ENCODE results near the gene SMG6. TPM values are rescaled to one million over a fixed set of nuclear protein-coding genes. Genes with fewer than 3 reads are reported as not detected.

SMG6 gene
- total and polyA plus RNA-seq, 2 of the 8 experiments (the other 6 are each of a cell fraction or from before 2014, with no cell fraction given) = 18.5 to 25.2 TPM

DNA sequence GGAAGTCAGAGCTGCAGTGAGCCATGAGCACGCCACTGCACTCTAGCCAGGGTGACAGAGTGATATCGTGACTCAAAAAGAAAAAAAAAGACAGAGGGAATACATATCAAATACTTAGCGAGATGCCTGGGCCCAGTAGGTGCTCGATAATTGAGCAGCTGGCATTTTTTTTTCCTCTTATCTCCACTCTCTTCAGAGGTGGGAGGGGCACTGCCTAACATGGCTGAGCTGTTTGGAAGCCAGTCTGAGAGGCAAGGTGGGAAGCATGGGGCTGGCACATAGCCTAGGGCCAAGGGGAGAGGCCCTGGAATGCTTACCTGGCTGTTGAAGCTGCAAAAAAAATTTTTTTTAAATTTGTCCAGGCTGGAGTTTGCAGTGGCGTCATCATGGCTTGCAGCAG, 210.2 kb downstream of the SMG6 start:
- no peak overlapping the region for H4K5ac ChIP-seq (ENCODE audit: insufficient read length, low read depth, low read length)
- no peak overlapping the region for H3K27ac ChIP-seq (ENCODE audit: low read depth, low read length)
- H3K9ac ChIP-seq (replicated peaks in 1 of 4; ENCODE audit: extremely low read depth in 1 of 4, low read depth in 3 of 4, low read length in 3 of 4) = no peak overlapping the region
- no peak overlapping the region for H3K14ac ChIP-seq (ENCODE audit: insufficient read length)
- ChIA-PET POLR2A (ENCODE audit: partially characterized antibody) (interaction anchor here (0.6 kb wide), 1 partner anchor 124 kb away, joined by 3 read pairs; no protein-coding TSS in a partner anchor), CTCF (ENCODE audit: partially characterized antibody) (interaction anchor here (0.5 to 4.2 kb wide), 18 partner anchors 11 to 155 kb away, joined by 3 to 27 read pairs (median 5); no protein-coding TSS in a partner anchor)
- no peaks in the 10 kb centered on the region for H3K79me1 ChIP-seq (ENCODE audit: low read depth, low read length)
- no peak overlapping the region; the same call in 1 of the 2 replicates for H2AK5ac ChIP-seq (ENCODE audit: low read depth, low read length)
- H2BK12ac ChIP-seq (ENCODE audit: low read depth, low read length) = no peak overlapping the region
- H3K4me2 ChIP-seq (ENCODE audit: insufficient read depth in 1 of 2, low read depth in 2 of 2, low read length in 2 of 2) = no peak overlapping the region
- H3K23ac ChIP-seq (ENCODE audit: insufficient read length) = no peak overlapping the region
- 94% methylated on average over 5 of the region's 5 CpGs; no CpG with 5 or more reads in 1 of the 2 experiments for WGBS, 2 experiments (ENCODE audit: extremely low coverage in 1 of 2, insufficient coverage in 1 of 2, insufficient read length in 1 of 2, insufficient replicate concordance in 2 of 2, low coverage in 1 of 2, low lambda C conversion rate in 2 of 2, missing lambda C conversion rate in 1 of 2)
- H4K91ac ChIP-seq (replicated peaks; ENCODE audit: insufficient read length, low read length) = no peak overlapping the region
- FAIRE-seq = no peak
- H3K23me2 ChIP-seq (ENCODE audit: low read depth, low read length) = no peaks in the 10 kb centered on the region
- H4K8ac ChIP-seq (ENCODE audit: extremely low read depth, insufficient read depth, low read length) = peak overlapping the region; percentile 66; the same call in 1 of the 2 replicates
- no peak for DNase-seq (ENCODE audit: low read depth in 1 of 2, low spot score in 2 of 2)
- H2AFZ ChIP-seq (ENCODE audit: low read length) = no peak overlapping the region
- no peak overlapping the region for H3K4me3 ChIP-seq (ENCODE audit: extremely low read depth in 1 of 4, insufficient read depth in 2 of 4, low read depth in 3 of 4, low read length in 4 of 4)
- H3K4ac ChIP-seq (replicated peaks; ENCODE audit: insufficient read length, low read depth, low read length) = no peak overlapping the region
- no peak overlapping the region for H2BK15ac ChIP-seq (ENCODE audit: low read length)
- no peak overlapping the region for H2BK5ac ChIP-seq (ENCODE audit: low read depth, low read length)
- peaks cover 2 to 16% (median 7%) of the 10 kb centered on the region in 4 experiments for H3K4me1 ChIP-seq (replicated peaks in 1 of 4; ENCODE audit: control insufficient read depth in 3 of 4, insufficient read depth in 4 of 4, low read length in 3 of 4)
- no peaks in the 10 kb centered on the region for H3K27me3 ChIP-seq (replicated peaks in 1 of 4; ENCODE audit: control insufficient read depth in 3 of 4, extremely low read depth in 1 of 4, insufficient read depth in 3 of 4, low read length in 3 of 4)
- no peak for TF ChIP-seq BRCA1 (IDR thresholded peaks at IDR 0.05; ENCODE audit: low read depth, low read length)
- TF ChIP-seq RFX5 (IDR thresholded peaks at IDR 0.05; ENCODE audit: borderline replicate concordance, low read depth, low read length) = no peak
- TF ChIP-seq ZNF274 (IDR thresholded peaks at IDR 0.05; ENCODE audit: borderline replicate concordance, extremely low read depth, low read length) = no peak
- TF ChIP-seq CHD1 (IDR thresholded peaks at IDR 0.05; ENCODE audit: low read depth, low read length) = no peak
- no peak for TF ChIP-seq YY1 (IDR thresholded peaks at IDR 0.05; ENCODE audit: low read depth, low read length)
- TF ChIP-seq TAF7 (optimal IDR thresholded peaks at IDR 0.05; ENCODE audit: borderline replicate concordance, low read depth, low read length) = no peak
- TF ChIP-seq SRF (IDR thresholded peaks at IDR 0.05; ENCODE audit: low read depth, low read length) = no peak
- no peaks in the 10 kb centered on the region for H3K79me2 ChIP-seq (ENCODE audit: control insufficient read depth in 1 of 2, insufficient read depth in 2 of 2, low read length in 2 of 2)
- no peak overlapping the region for H2BK120ac ChIP-seq (replicated peaks; ENCODE audit: low read depth, low read length)
- H2BK20ac ChIP-seq (ENCODE audit: low read length) = no peak overlapping the region
- H3K18ac ChIP-seq (ENCODE audit: extremely low read depth, low read length) = no peak overlapping the region
- peaks cover 0 to 8% of the 10 kb centered on the region in 2 experiments for H4K20me1 ChIP-seq (replicated peaks in 1 of 2; ENCODE audit: control insufficient read depth in 1 of 2, insufficient read depth in 2 of 2, low read length in 2 of 2)
- no peaks in the 10 kb centered on the region for H3K9me3 ChIP-seq (ENCODE audit: insufficient read depth in 2 of 2, low read depth in 1 of 2, low read length in 1 of 2)
- no peak overlapping the region for H3K56ac ChIP-seq (replicated peaks; ENCODE audit: insufficient read length, low read depth, low read length)
- no peaks in the 10 kb centered on the region for H3K36me3 ChIP-seq (ENCODE audit: control insufficient read depth in 2 of 4, insufficient read depth in 4 of 4, low read length in 3 of 4)
